Right renal pelvis (tissue), 4 donors: ENCODE results near the gene TMEM42. TPM values are rescaled to one million over a fixed set of nuclear protein-coding genes. Genes with fewer than 3 reads are reported as not detected.

Source experiments
- DNase-seq, 4 donors: peaks; one replicate each; pipeline ENCODE4 v3.0.0-alpha.2; 2013; ENCODE audit warnings: low read depth in 4 of 4, low spot score in 3 of 4, missing footprints in 1 of 4
- polyA plus RNA-seq, 4 donors: library from polyadenylated mRNA; unstranded; fragments of 120-200 nt; gene quantifications; one replicate each; pipeline ENCODE4 v1.2.1, GENCODE V29; 2013; ENCODE audit not compliant: insufficient read length in 4 of 4

TMEM42 gene
- polyA plus RNA-seq, 4 donors = 26.7 to 31.5 (median 28.7) TPM

- DNase-seq = no peak
These were observed 8.8 kb downstream of the TMEM42 start for GRCh38 chr3:44870375-44871061.

- DNase-seq = no peak
These were observed 12.6 kb downstream of the TMEM42 start, which contains the start of gene TGM4 for GRCh38 chr3:44874308-44874707. Gene TGM4, plus strand, starts transcription at chr3:44874608. Its CDS starts 71 bp downstream, at chr3:44874679.

GRCh38 chr3:44875596-44875995 is 13.9 kb downstream of the TMEM42 start:
- no peak for DNase-seq

GRCh38 chr3:44877333-44877732 is 15.6 kb downstream of the TMEM42 start:
- no peak for DNase-seq

GRCh38 chr3:44880284-44880683 is 18.6 kb downstream of the TMEM42 start:
- no peak for DNase-seq

- DNase-seq = no peak
These were observed 21.7 kb downstream of the TMEM42 start for GRCh38 chr3:44883213-44883955.

- DNase-seq = no peak
These were observed 22.3 kb downstream of the TMEM42 start for GRCh38 chr3:44883999-44884431.

GRCh38 chr3:44885618-44886017 is 23.9 kb downstream of the TMEM42 start:
- DNase-seq = no peak

GRCh38 chr3:44886561-44886960 is 24.8 kb downstream of the TMEM42 start:
- DNase-seq = no peak

GRCh38 chr3:44887101-44887500 is 25.4 kb downstream of the TMEM42 start:
- no peak for DNase-seq

GRCh38 chr3:44890258-44890657 is 28.5 kb downstream of the TMEM42 start:
- no peak for DNase-seq

GRCh38 chr3:44890852-44891251 is 29.1 kb downstream of the TMEM42 start:
- no peak for DNase-seq

- no peak for DNase-seq
These were observed 31.0 kb downstream of the TMEM42 start for GRCh38 chr3:44892689-44893088.

GRCh38 chr3:44893097-44893496 is 31.4 kb downstream of the TMEM42 start:
- DNase-seq = no peak

- DNase-seq = no peak
These were observed 32.8 kb downstream of the TMEM42 start for GRCh38 chr3:44894485-44894884.

- DNase-seq = no peak
These were observed 34.7 kb downstream of the TMEM42 start for GRCh38 chr3:44896440-44896839.

- DNase-seq = no peak
These were observed 38.1 kb downstream of the TMEM42 start for GRCh38 chr3:44899683-44900367.

GRCh38 chr3:44902628-44903027 is 40.9 kb downstream of the TMEM42 start:
- DNase-seq = no peak

- DNase-seq = no peak
These were observed 41.6 kb downstream of the TMEM42 start for GRCh38 chr3:44903314-44903713.

- no peak for DNase-seq
These were observed 42.0 kb downstream of the TMEM42 start for GRCh38 chr3:44903751-44904150.

GRCh38 chr3:44905446-44906157 is 43.9 kb downstream of the TMEM42 start:
- no peak for DNase-seq
